ENCODE data around the gene SDHA. TPM values are rescaled to one million over a fixed set of nuclear protein-coding genes. Genes with fewer than 3 reads are reported as not detected.
A peak's percentile ranks its signal among the peaks of the same experiment; 100 is the strongest.
"Not testable (repeated sequence)": the region's sequence is repeated elsewhere in the genome, so short reads cannot be mapped to it uniquely, and the experiment has no call there.

The SDHA gene
- total RNA-seq, 1 experiment from 2014 or later, result 140 TPM

- CTCF ChIA-PET, result interaction anchor here (0.6 kb wide), 1 partner anchor 39 kb away, joined by 3 read pairs; the partner anchor contains the start of gene SDHA
- no TSS peak for BruUV-seq (replicated peaks)
- peaks cover 6% of the 10 kb centered on the region for H3K36me3 ChIP-seq (ENCODE audit: control insufficient read depth, insufficient read depth, low read length)
- Mint-ChIP-seq H3K4me3 (ENCODE audit: unreplicated experiment) (no peak overlapping the region), H3K9me3 (ENCODE audit: unreplicated experiment) (no peaks in the 10 kb centered on the region), H3K27ac (ENCODE audit: unreplicated experiment) (no peak overlapping the region), H3K27me3 (ENCODE audit: insufficient read depth, unreplicated experiment) (no peaks in the 10 kb centered on the region), H3K4me1 (ENCODE audit: low read depth, unreplicated experiment) (no peaks in the 10 kb centered on the region), H3K36me3 (ENCODE audit: insufficient read depth, unreplicated experiment) (peaks cover 54% of the 10 kb centered on the region)
- H3K4me1 ChIP-seq, result no peaks in the 10 kb centered on the region
- H3K27me3 ChIP-seq (replicated peaks; ENCODE audit: control insufficient read depth, insufficient read depth, low read length), result no peaks in the 10 kb centered on the region
- POLR2A ChIA-PET, result no interaction called here
- no peak overlapping the region for H3K4me3 ChIP-seq (ENCODE audit: low read depth, low read length)
- no peak for DNase-seq
- intact Hi-C loops (cut with micrococcal nuclease; ENCODE audit: unreplicated experiment), result no loop called here
- TF ChIP-seq CTCF (IDR thresholded peaks at IDR 0.05; ENCODE audit: insufficient read depth in 1 of 2, low read depth in 1 of 2, low read length in 1 of 2, severe bottlenecking in 1 of 2, unreplicated experiment in 1 of 2), result no peak
- no peaks in the 10 kb centered on the region for H3K9me3 ChIP-seq
Measured at GRCh38 chr5:257148-257547, 39.0 kb downstream of the SDHA start.

- TSS peak; percentile 29 for BruUV-seq (replicated peaks)
- H3K4me1 Mint-ChIP-seq (ENCODE audit: low read depth, unreplicated experiment); H3K4me3 ChIP-seq (ENCODE audit: low read depth, low read length); H3K27me3 ChIP-seq (replicated peaks; ENCODE audit: control insufficient read depth, insufficient read depth, low read length); H3K27me3 Mint-ChIP-seq (ENCODE audit: insufficient read depth, unreplicated experiment); H3K4me1 ChIP-seq; intact Hi-C loops (cut with micrococcal nuclease; ENCODE audit: unreplicated experiment); CTCF ChIA-PET; H3K9me3 Mint-ChIP-seq (ENCODE audit: unreplicated experiment); H3K9me3 ChIP-seq; H3K36me3 ChIP-seq (ENCODE audit: control insufficient read depth, insufficient read depth, low read length); POLR2A ChIA-PET: not testable (repeated sequence)
- Mint-ChIP-seq H3K4me3 (ENCODE audit: unreplicated experiment) (peak overlapping the region; percentile 42), H3K27ac (ENCODE audit: unreplicated experiment) (peak overlapping the region; percentile 83), H3K36me3 (ENCODE audit: insufficient read depth, unreplicated experiment) (peaks cover 31% of the 10 kb centered on the region)
- DNase-seq, result peak in 1 of 2 experiments; percentile 59
Measured at GRCh38 chr5:263275-263974, 45.3 kb downstream of the SDHA start.

GRCh38 chr5:264338-264737 is 46.2 kb downstream of the SDHA start:
- no peak for TF ChIP-seq CTCF (IDR thresholded peaks at IDR 0.05; ENCODE audit: insufficient read depth in 1 of 2, low read depth in 1 of 2, low read length in 1 of 2, severe bottlenecking in 1 of 2, unreplicated experiment in 1 of 2)
- CTCF ChIA-PET, result no interaction called here
- no peaks in the 10 kb centered on the region for H3K36me3 ChIP-seq (ENCODE audit: control insufficient read depth, insufficient read depth, low read length)
- Mint-ChIP-seq H3K36me3 (ENCODE audit: insufficient read depth, unreplicated experiment) (peaks cover 29% of the 10 kb centered on the region), H3K9me3 (ENCODE audit: unreplicated experiment) (no peaks in the 10 kb centered on the region), H3K27ac (ENCODE audit: unreplicated experiment) (peak overlapping the region; percentile 83), H3K4me1 (ENCODE audit: low read depth, unreplicated experiment) (peaks cover 9% of the 10 kb centered on the region), H3K27me3 (ENCODE audit: insufficient read depth, unreplicated experiment) (no peaks in the 10 kb centered on the region), H3K4me3 (ENCODE audit: unreplicated experiment) (no peak overlapping the region)
- no peaks in the 10 kb centered on the region for H3K27me3 ChIP-seq (replicated peaks; ENCODE audit: control insufficient read depth, insufficient read depth, low read length)
- POLR2A ChIA-PET, result no interaction called here
- H3K9me3 ChIP-seq, result no peaks in the 10 kb centered on the region
- no peak overlapping the region for H3K4me3 ChIP-seq (ENCODE audit: low read depth, low read length)
- intact Hi-C loops (cut with micrococcal nuclease; ENCODE audit: unreplicated experiment), result no loop called here
- BruUV-seq (replicated peaks), result no TSS peak
- no peak for DNase-seq
- H3K4me1 ChIP-seq, result peaks cover 7% of the 10 kb centered on the region; the same call in 1 of the 2 replicates

- peaks cover 36% of the 10 kb centered on the region for H3K36me3 Mint-ChIP-seq (ENCODE audit: insufficient read depth, unreplicated experiment)
- H3K4me3 Mint-ChIP-seq (ENCODE audit: unreplicated experiment); H3K9me3 ChIP-seq; H3K4me3 ChIP-seq (ENCODE audit: low read depth, low read length); H3K4me1 Mint-ChIP-seq (ENCODE audit: low read depth, unreplicated experiment); H3K27ac Mint-ChIP-seq (ENCODE audit: unreplicated experiment); CTCF ChIA-PET; DNase-seq; H3K27me3 ChIP-seq (replicated peaks; ENCODE audit: control insufficient read depth, insufficient read depth, low read length); H3K36me3 ChIP-seq (ENCODE audit: control insufficient read depth, insufficient read depth, low read length); intact Hi-C loops (cut with micrococcal nuclease; ENCODE audit: unreplicated experiment); BruUV-seq (replicated peaks); H3K27me3 Mint-ChIP-seq (ENCODE audit: insufficient read depth, unreplicated experiment); H3K9me3 Mint-ChIP-seq (ENCODE audit: unreplicated experiment); POLR2A ChIA-PET; H3K4me1 ChIP-seq: not testable (repeated sequence)
Measured at GRCh38 chr5:266311-267026, 48.3 kb downstream of the SDHA start.

Data from Caco-2 (cell line).